ENCODE measurements around the gene MRGPRD.
"Not testable (repeated sequence)": the region's sequence is repeated elsewhere in the genome, so short reads cannot be mapped to it uniquely, and the experiment has no call there.

MRGPRD gene

GRCh38 chr11:69005631-69006368 is 25.0 kb upstream of the MRGPRD start:
- no peak for DNase-seq

DNA sequence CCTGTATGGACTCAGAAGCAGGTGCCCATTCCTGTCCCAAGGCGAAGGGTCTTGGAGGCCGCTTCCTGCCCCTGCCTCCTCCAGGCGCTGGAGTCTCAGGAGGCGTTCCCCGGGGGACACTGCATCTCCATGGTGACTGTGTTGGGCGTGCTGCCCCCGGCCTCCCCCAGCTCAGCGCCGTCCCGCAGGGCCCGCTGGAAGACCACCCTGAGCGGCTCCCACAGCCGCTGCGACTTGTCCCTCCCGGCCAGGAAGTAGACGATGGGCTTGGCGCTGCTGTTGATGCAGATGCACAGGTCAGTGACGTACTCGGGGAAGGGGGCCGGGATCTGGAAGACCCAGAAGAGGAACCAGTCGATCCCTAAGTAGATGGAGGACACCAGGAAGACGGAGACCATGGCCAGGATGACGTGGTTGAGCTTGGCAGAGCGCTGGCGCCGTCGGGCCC is 24.4 kb upstream of the MRGPRD start:
- DNase-seq = no peak

- DNase-seq = no peak
Observed at GRCh38 chr11:69004411-69005182, 23.8 kb upstream of the MRGPRD start.

DNA sequence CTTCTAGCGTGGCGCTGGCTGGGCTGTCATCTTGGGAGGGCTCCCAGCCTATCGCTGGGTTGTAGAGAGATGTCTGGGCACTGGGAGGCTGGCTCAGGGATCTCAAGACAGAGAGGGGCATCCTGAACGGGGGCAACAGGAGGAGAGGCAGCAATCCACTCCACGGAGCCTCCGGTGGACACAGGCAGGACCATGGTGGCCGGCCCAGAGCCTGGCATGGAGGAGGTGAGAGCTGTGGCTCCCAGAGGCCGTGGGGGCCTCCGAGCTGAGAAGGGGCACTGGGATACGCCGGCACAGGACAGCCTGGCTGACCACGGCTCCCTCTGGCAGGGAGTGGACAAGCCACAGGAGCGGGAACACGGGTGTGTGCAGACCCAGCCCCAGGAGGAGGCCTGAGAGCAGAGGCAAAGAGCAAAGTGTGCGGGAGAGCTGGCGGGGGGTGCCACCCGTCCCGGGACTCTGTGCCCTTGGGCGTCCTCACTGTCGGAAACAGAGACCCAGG is 23.1 kb upstream of the MRGPRD start:
- no peak for DNase-seq

- no peak for DNase-seq
Observed at GRCh38 chr11:69003301-69003865, 22.6 kb upstream of the MRGPRD start.

DNA sequence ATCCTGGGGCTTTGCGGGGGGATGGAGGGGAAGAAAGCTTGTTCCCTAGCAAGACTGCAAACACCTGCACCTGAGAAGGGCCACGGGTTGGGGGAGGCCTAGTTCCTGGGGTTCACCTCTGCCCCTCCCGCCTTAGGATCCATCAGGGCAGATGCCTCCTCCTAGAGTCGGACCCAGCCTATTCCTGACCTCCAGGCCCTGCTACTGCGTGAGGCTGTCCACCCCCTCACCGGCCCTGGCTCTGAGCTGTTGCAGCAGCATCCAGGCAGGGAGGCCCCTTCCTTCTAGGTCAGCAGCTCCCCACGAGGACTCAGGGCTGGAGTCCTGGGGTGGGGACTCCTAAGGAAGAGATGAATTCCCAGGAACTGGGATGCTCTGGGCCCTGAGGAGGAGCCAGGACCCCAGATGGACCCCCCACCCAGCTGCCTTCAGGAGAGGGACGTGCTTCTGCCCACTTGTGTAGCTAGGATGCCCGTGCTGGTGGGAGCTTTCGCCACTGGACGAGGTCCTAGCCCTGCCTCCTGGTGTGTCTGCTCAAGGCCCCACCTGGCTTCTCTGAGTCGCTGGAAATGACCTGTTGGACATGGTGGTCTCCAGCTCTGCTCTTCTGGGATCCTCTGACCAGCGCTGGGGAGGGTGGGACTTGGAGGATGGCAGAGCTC is 21.9 kb upstream of the MRGPRD start:
- DNase-seq = no peak

GRCh38 chr11:69002110-69002569 is 21.4 kb upstream of the MRGPRD start:
- DNase-seq = no peak

- no peak for DNase-seq
Observed at GRCh38 chr11:69001243-69002081, 20.7 kb upstream of the MRGPRD start.

DNA sequence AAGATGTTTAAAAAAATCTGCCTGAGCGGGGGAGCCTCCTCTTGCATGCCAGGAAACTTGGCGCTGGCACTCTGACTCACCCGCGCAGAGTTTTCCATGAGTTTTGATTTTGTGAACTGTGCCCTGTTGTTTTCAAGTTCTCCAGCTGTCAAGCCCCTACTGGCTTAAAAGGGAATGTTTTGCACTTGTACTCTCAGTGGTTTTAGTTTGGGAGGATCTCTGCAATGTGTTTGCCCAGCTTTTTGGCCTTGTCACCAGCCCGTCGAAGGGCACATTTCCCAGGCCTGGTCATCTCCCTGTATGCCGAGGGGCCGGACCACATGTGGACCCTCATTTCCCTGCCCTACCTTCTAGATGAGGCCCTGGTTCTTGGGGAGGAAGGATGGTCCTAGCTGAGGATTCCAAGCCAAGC is 20.1 kb upstream of the MRGPRD start:
- DNase-seq = no peak

DNA sequence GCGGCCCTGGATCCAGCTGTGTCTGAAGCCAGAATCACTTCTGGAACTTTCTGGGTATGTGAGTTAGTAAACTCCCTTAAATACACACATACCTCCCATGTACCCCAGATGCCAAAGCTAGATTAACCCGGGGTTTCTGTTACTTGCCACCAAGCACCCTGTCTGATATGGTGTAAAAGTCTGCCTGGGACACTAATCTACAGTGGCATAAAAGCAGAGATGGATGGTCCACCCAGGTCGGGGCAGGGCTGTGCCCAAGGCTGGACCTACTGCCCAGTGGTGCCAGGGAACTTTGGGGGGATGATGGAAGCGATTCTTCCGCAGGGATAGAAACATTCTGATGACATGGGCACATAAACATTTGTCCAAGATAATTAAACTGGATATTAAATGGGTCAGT is 19.6 kb upstream of the MRGPRD start:
- no peak for DNase-seq

DNA sequence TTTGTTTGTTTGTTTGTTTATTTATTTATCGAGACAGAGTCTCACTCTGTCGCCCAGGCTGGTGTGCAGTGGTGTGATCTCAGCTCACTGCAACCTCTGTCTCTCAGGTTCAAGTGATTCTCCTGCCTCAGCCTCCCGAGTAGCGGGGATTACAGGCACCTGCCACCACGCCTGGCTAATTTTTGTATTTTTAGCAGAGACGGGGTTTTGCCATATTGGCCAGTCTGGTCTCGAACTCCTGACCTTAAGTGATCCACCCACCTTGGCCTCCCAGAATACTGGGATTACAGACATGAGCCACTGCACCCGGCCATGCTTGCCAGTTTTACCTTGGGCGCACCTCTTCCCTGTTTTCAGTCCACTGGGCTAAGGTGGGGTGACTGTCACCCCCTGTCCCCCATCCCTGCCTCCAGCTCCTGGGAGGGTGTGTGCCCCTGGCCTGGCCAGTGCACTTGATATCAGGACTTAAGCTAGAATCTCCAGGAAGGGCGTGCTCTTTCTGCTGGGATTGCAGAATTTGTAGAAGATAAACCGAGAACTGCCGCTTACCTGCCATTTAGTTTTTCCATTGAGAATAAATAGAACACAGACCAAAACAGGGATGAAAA is 19.1 kb upstream of the MRGPRD start:
- not testable (repeated sequence) for DNase-seq

- DNase-seq = no peak
Observed at GRCh38 chr11:68999093-68999747, 18.4 kb upstream of the MRGPRD start.

- DNase-seq = peak in 1 of 2 experiments; percentile 32
Observed at GRCh38 chr11:68998390-68998911, 17.7 kb upstream of the MRGPRD start.

DNA sequence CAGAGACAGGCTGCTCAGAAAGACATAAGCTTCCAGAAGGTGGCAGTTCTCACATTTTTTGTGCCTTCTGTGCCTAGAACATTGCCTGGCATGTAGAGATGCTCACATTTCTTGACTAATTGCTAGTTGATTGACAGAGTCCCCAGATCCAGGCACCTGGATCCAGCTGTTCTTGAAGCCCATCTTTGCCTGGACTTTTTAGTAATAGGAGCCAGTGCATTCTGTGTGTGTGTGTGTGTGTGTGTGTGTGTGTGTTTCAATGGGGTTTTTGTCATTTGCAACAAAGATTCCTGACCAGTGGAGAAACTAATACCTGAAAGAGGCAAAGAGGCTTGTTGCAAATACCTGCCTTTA is 17.2 kb upstream of the MRGPRD start:
- no peak for DNase-seq

DNA sequence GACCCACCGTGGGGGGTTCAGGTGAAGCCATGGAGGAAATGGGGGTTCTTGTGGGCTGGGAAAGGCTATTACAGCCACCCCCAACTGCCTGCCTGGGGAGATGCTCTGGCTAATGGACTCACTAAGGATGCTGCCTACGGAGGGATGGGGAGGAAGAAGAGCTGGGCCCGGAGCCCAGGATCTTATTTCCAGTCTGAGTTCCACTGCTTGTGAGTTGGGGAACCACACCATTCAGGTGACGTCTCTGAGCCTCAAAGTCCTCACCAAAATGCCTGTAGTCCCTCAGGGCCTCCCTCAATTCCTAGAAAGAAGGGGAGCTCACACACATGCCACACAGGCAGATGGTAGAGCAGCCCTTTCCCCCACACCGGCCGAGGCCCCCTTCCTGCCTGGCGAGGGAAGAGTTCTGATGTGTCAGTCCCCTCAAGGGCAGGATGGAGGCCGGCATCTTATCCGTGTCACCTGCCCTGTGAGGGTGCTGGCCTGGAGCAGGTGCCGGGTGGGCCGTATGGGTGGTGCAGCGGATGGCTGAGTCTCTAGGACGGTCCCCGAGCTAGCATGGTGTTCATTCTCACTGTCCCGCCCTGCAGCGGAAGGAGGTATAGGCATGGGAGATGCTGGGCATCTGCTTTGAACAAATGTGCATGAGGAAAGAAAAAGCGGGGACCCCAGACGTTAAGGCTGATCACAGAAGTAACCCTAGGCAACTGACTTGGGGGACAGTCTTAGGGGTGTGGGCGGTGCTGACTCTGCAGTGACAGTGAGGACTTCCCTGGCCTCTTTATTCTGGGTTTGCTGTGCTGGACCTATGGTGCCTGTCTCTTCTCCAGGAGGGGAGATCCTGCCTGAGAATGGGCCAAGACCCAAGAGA is 16.6 kb upstream of the MRGPRD start:
- DNase-seq = no peak

GRCh38 chr11:68996376-68997123 is 15.8 kb upstream of the MRGPRD start:
- no peak for DNase-seq

GRCh38 chr11:68994894-68995285 is 14.1 kb upstream of the MRGPRD start:
- no peak for DNase-seq

DNA sequence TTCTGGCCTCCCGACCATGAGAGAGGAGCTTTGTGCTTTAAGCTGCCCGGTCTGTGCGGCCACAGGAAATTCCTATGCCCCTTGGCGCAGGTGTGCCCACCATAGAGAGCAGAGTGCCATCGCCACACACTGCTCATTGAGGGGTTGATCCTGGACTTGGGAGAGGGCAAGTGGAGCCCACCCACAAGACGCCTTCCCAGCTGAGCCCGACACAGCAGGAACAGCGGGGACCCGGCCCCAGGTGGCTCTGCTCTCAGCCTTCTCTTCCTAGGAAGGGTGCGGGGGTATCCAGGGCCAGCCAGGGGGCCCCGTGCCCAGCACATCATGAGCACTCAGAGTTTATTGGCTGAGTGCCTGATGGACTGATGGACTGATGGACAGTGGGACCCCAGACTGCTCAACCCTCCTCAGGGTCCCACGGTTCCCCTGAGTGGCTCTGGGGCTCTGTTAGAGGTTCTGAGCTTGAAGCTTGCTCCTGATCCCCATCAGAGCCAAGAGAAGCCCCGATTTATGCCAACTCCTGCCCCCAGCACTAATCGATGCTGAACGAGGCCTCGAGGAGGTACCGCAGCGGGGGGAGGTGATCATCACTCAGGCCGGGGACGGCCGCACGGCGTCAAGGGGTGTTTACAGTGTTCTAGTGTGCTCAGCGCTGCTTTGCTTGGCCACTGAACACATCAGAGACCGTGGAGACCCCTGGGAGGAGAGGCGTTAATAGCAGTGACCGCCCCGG is 13.5 kb upstream of the MRGPRD start:
- no peak for DNase-seq

Data from NCI-H187 (cell line).